ENCODE results near the gene MAMDC2. TPM values are rescaled to one million over a fixed set of nuclear protein-coding genes. Genes with fewer than 3 reads are reported as not detected.
A peak's percentile ranks its signal among the peaks of the same experiment; 100 is the strongest.

The MAMDC2 gene
- total RNA-seq, 4 donors from 2014 or later, result 4.9 to 9.9 (median 8.7) TPM

DNA sequence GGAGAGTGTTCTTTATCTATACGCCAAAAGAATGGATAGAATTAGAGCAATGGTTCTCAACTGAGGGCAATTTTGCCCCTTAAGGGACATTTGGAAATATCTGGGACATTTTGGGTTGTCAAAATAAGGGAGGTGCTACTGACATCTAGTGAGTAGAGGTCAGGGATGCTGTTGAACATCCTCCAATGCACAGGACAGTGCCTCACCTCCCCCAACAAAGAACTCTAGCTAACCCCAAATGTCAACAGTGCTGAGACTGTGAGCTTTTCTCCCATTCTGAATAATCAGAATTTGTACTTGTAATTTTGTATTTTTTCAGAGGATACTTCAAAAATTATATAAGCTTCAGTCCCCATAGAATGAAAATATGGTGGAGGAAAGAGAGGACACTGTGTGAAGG, 206.6 kb downstream of the MAMDC2 start:
- ATAC-seq, result no peak
- in situ Hi-C loops (cut with MboI; ENCODE audit: low sequenced_read_pairs in 4 of 4) (loop anchor here in 1 of 4 donors (25.0 kb wide), 1 partner anchor 488 kb away; the partner anchor contains the start of gene PTAR1), intact Hi-C loops (cut with DNase I; ENCODE audit: low total_unique reads) (no loop called here)
- TF ChIP-seq, protein P1, sequence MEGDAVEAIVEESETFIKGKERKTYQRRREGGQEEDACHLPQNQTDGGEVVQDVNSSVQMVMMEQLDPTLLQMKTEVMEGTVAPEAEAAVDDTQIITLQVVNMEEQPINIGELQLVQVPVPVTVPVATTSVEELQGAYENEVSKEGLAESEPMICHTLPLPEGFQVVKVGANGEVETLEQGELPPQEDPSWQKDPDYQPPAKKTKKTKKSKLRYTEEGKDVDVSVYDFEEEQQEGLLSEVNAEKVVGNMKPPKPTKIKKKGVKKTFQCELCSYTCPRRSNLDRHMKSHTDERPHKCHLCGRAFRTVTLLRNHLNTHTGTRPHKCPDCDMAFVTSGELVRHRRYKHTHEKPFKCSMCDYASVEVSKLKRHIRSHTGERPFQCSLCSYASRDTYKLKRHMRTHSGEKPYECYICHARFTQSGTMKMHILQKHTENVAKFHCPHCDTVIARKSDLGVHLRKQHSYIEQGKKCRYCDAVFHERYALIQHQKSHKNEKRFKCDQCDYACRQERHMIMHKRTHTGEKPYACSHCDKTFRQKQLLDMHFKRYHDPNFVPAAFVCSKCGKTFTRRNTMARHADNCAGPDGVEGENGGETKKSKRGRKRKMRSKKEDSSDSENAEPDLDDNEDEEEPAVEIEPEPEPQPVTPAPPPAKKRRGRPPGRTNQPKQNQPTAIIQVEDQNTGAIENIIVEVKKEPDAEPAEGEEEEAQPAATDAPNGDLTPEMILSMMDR (IDR thresholded peaks at IDR 0.05 in 4 of 5, conservative IDR thresholded peaks at IDR 0.05 in 1 of 5), result no peak
- TF ChIP-seq POLR2A (IDR thresholded peaks at IDR 0.05), result no peak
- H3K27ac ChIP-seq, result no peak overlapping the region
- no peaks in the 10 kb centered on the region for H3K4me1 ChIP-seq
- no peak for DNase-seq
- H3K9me3 ChIP-seq, result no peaks in the 10 kb centered on the region
- H3K4me3 ChIP-seq, result no peak overlapping the region
- H3K36me3 ChIP-seq, result no peaks in the 10 kb centered on the region
- H3K27me3 ChIP-seq, result no peaks in the 10 kb centered on the region

DNA sequence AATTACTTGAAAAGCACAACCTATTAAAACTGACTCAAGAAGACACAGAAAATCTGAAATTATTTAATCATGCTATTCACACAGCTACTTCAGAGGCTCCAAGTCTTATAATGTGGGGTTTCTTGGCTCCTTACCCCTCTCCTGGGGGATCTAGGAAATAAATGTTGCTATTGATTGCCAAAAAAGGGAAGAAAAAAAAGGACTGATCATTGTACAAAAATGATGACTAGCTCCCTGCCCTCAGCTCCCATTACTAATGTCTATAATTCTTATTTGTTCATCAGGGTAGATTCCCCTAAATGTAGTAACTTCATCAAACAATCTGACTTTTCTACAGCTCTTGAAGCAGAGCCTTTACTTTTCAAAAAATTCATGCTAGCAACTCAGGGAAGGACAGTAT, 211.8 kb downstream of the MAMDC2 start:
- Histone ChIP-seq H3K9me3 (no peaks in the 10 kb centered on the region), H3K4me3 (no peak overlapping the region), H3K36me3 (no peaks in the 10 kb centered on the region), H3K4me1 (peaks cover 18% of the 10 kb centered on the region in 2 donors), H3K27ac (no peak overlapping the region), H3K27me3 (no peaks in the 10 kb centered on the region)
- DNase-seq, result no peak
- ATAC-seq, result no peak
- TF ChIP-seq POLR2A (IDR thresholded peaks at IDR 0.05), result no peak
- TF ChIP-seq, protein P1 (IDR thresholded peaks at IDR 0.05 in 4 of 5, conservative IDR thresholded peaks at IDR 0.05 in 1 of 5), result no peak
- in situ Hi-C loops (cut with MboI; ENCODE audit: low sequenced_read_pairs in 4 of 4) (loop anchor here in 1 of 4 donors (25.0 kb wide), 1 partner anchor 493 kb away; the partner anchor contains the start of gene PTAR1), intact Hi-C loops (cut with DNase I; ENCODE audit: low total_unique reads) (loop anchor here (5.0 kb wide), 1 partner anchor 227 kb away; no protein-coding TSS in a partner anchor)

DNA sequence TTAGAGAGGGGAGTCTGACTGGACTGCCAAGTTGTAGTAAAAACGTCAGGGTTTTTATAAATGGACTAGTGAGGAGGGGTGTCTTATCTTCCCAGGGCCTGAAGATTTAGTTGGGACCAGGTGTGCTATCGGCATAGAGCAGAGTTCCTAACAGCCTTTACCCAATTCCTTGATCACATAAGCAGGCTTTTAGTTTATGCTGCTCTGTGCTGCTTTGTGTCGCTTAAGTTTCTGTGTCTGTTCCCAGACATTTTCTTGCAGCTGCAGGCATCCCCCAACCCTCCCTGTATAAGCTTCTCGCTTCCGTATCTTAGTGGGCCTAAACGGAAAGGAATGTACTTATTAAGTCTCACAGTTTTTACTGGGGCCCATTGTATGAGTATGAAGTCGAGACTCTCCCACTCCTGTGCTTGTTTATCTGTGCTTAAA, 212.5 kb downstream of the MAMDC2 start:
- no peak overlapping the region for H3K4me3 ChIP-seq
- no peaks in the 10 kb centered on the region for H3K36me3 ChIP-seq
- peaks cover 25% of the 10 kb centered on the region in 2 donors for H3K4me1 ChIP-seq
- DNase-seq, result no peak
- ATAC-seq, result no peak
- no peaks in the 10 kb centered on the region for H3K9me3 ChIP-seq
- in situ Hi-C loops (cut with MboI; ENCODE audit: low sequenced_read_pairs in 4 of 4) (loop anchor here in 1 of 4 donors (25.0 kb wide), 1 partner anchor 494 kb away; the partner anchor contains the start of gene PTAR1), intact Hi-C loops (cut with DNase I; ENCODE audit: low total_unique reads) (loop anchor here (5.0 kb wide), 1 partner anchor 226 kb away; no protein-coding TSS in a partner anchor)
- no peak for TF ChIP-seq POLR2A (IDR thresholded peaks at IDR 0.05)
- TF ChIP-seq, protein P1 (IDR thresholded peaks at IDR 0.05 in 4 of 5, conservative IDR thresholded peaks at IDR 0.05 in 1 of 5), result no peak
- H3K27ac ChIP-seq, result no peak overlapping the region
- no peaks in the 10 kb centered on the region for H3K27me3 ChIP-seq

DNA sequence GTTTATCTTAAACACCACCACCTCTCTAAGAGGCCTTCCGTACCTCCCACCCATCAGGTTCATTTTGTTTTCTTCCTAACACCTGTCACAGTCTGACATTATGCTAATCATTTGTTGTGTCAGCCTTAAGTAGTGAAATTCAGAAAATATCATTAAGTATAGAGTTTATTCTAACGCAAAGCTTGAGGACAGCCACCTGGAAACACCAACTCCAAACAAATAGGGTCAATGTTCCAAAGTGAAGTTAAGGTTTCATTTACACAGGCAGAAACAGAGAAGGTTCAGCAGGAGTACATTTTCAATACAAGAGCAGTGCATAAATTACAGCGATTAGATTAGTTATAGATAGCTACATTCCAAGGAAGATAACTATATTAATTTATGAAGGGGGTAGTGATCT, 213.9 kb downstream of the MAMDC2 start:
- peak overlapping the region; percentile 87 to 95 (median 94) for H3K27ac ChIP-seq
- in situ Hi-C loops (cut with MboI; ENCODE audit: low sequenced_read_pairs in 4 of 4) (loop anchor here in 1 of 4 donors (25.0 kb wide), 1 partner anchor 495 kb away; the partner anchor contains the start of gene PTAR1), intact Hi-C loops (cut with DNase I; ENCODE audit: low total_unique reads) (loop anchor here (5.0 kb wide), 1 partner anchor 225 kb away; no protein-coding TSS in a partner anchor)
- no peaks in the 10 kb centered on the region for H3K9me3 ChIP-seq
- H3K36me3 ChIP-seq, result no peaks in the 10 kb centered on the region
- H3K27me3 ChIP-seq, result no peaks in the 10 kb centered on the region
- TF ChIP-seq, protein P1 (IDR thresholded peaks at IDR 0.05 in 4 of 5, conservative IDR thresholded peaks at IDR 0.05 in 1 of 5), result no peak
- no peak for TF ChIP-seq POLR2A (IDR thresholded peaks at IDR 0.05)
- H3K4me3 ChIP-seq, result peak overlapping the region in 2 of 4 donors; percentile 85 to 97
- DNase-seq (no peak), ATAC-seq (no peak)
- peaks cover 28 to 37% of the 10 kb centered on the region in 2 donors for H3K4me1 ChIP-seq

All from gastrocnemius medialis (tissue), 4 donors.